ENCODE results near the gene KIF26B.

KIF26B gene

DNA sequence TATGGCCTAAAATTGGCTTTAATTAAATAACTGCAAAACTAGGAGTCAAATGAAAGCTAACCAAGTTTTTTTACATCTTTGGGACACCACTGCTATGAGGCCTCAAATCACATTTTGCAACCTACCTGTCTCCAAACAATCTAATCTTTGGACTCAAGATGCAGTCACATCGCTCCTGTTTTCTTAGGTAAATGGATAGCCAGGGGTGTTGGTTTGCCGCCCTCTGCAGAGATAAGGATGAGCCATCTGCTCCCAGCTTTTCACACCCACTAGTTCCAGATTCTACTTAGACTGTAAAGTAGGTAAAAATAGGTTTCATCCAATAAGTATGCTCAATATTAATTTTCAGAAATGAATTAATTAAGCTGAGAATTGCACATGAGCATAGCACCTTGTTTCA is 456.5 kb downstream of the KIF26B start:
- Histone ChIP-seq H3K4me1 (ENCODE audit: control extremely low read depth in 1 of 4, control insufficient read depth in 4 of 4, insufficient read depth in 4 of 4, low read length in 3 of 4) (peaks cover 0 to 23% (median 16%) of the 10 kb centered on the region in 4 experiments), H3K36me3 (ENCODE audit: control insufficient read depth in 4 of 4, insufficient read depth in 4 of 4, low read length in 3 of 4) (no peaks in the 10 kb centered on the region), H3K9me3 (ENCODE audit: control extremely low read depth in 1 of 5, control insufficient read depth in 4 of 5, insufficient read depth in 2 of 5, low read depth in 1 of 5, low read length in 4 of 5) (no peaks in the 10 kb centered on the region), H3K27me3 (replicated peaks in 2 of 5; ENCODE audit: control insufficient read depth in 4 of 5, insufficient read depth in 5 of 5, low read length in 4 of 5) (no peaks in the 10 kb centered on the region), H3K4me3 (ENCODE audit: control insufficient read depth in 1 of 7, extremely low read depth in 1 of 7, insufficient read depth in 4 of 7, low read depth in 2 of 7, low read length in 6 of 7) (no peak overlapping the region), H3K27ac (ENCODE audit: insufficient read depth in 1 of 2, low read depth in 1 of 2, low read length in 2 of 2, poor library complexity in 1 of 2, severe bottlenecking in 2 of 2) (no peak overlapping the region)
- no peak for DNase-seq
- ChIA-PET POLR2A (no interaction called here), CTCF (no interaction called here)
- WGBS (ENCODE audit: insufficient coverage): 100% methylated on average over 1 of the region's 2 CpGs

DNA sequence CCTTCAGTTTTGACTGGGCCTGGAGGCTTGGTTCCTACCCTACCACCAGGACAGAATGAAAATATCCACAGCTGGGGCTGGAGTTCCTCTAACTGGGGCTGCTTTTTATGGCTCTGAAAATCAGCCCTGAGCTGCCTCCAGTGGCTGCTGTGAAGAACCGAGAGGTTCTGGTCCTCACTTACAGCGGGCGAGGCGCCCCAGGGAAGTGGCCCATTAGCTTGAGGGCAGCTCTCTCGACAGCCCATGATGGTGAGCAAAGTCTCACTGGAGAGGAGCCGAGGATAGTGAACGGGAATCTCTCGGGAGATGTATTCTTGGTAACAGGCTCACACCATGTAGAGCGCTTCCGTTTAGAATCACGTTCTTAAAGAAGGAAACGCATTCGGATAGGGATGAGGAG is 459.7 kb downstream of the KIF26B start:
- 98% methylated on average over 13 of the region's 13 CpGs for WGBS (ENCODE audit: insufficient coverage)
- no peaks in the 10 kb centered on the region for H3K9me3 ChIP-seq (ENCODE audit: control extremely low read depth in 1 of 5, control insufficient read depth in 4 of 5, insufficient read depth in 2 of 5, low read depth in 1 of 5, low read length in 4 of 5)
- ChIA-PET CTCF (interaction anchor here (0.6 kb wide), 1 partner anchor 233 kb away, joined by 3 read pairs; no protein-coding TSS in a partner anchor), POLR2A (no interaction called here)
- no peak overlapping the region for H3K27ac ChIP-seq (ENCODE audit: insufficient read depth in 1 of 2, low read depth in 1 of 2, low read length in 2 of 2, poor library complexity in 1 of 2, severe bottlenecking in 2 of 2)
- H3K36me3 ChIP-seq (ENCODE audit: control insufficient read depth in 4 of 4, insufficient read depth in 4 of 4, low read length in 3 of 4): no peaks in the 10 kb centered on the region
- H3K27me3 ChIP-seq (replicated peaks in 2 of 5; ENCODE audit: control insufficient read depth in 4 of 5, insufficient read depth in 5 of 5, low read length in 4 of 5): no peaks in the 10 kb centered on the region
- H3K4me1 ChIP-seq (ENCODE audit: control extremely low read depth in 1 of 4, control insufficient read depth in 4 of 4, insufficient read depth in 4 of 4, low read length in 3 of 4): peaks cover 0 to 4% (median 0%) of the 10 kb centered on the region in 4 experiments
- no peak for DNase-seq
- H3K4me3 ChIP-seq (ENCODE audit: control insufficient read depth in 1 of 7, extremely low read depth in 1 of 7, insufficient read depth in 4 of 7, low read depth in 2 of 7, low read length in 6 of 7): no peak overlapping the region

DNA sequence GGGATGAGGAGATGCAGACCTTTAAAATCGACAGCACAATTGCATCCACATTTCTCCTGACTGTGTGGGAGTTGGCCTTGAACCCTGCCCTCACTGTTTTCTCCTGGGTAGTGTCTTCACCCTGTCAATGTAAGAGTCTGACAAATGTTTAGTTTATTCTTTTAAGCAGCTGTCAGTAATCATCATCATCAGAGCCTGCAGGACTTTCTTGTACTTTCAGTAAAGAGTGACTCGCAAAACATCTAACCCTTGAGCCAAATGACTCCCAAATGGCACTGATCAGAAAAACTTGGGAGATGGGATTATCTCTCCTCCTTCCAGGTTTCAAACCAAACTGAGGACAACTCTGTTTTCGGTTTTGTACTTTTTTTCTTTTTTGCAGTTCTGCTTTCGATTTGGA is 460.2 kb downstream of the KIF26B start:
- Histone ChIP-seq H3K36me3 (ENCODE audit: control insufficient read depth in 4 of 4, insufficient read depth in 4 of 4, low read length in 3 of 4) (no peaks in the 10 kb centered on the region), H3K4me3 (ENCODE audit: control insufficient read depth in 1 of 7, extremely low read depth in 1 of 7, insufficient read depth in 4 of 7, low read depth in 2 of 7, low read length in 6 of 7) (peak overlapping the region in 1 of 7 experiments; percentile 11), H3K9me3 (ENCODE audit: control extremely low read depth in 1 of 5, control insufficient read depth in 4 of 5, insufficient read depth in 2 of 5, low read depth in 1 of 5, low read length in 4 of 5) (no peaks in the 10 kb centered on the region), H3K27ac (ENCODE audit: insufficient read depth in 1 of 2, low read depth in 1 of 2, low read length in 2 of 2, poor library complexity in 1 of 2, severe bottlenecking in 2 of 2) (no peak overlapping the region), H3K27me3 (replicated peaks in 2 of 5; ENCODE audit: control insufficient read depth in 4 of 5, insufficient read depth in 5 of 5, low read length in 4 of 5) (no peaks in the 10 kb centered on the region), H3K4me1 (ENCODE audit: control extremely low read depth in 1 of 4, control insufficient read depth in 4 of 4, insufficient read depth in 4 of 4, low read length in 3 of 4) (peaks cover 0 to 4% (median 0%) of the 10 kb centered on the region in 4 experiments)
- ChIA-PET POLR2A (no interaction called here), CTCF (no interaction called here)
- WGBS (ENCODE audit: insufficient coverage): 100% methylated on average over 1 of the region's 4 CpGs
- DNase-seq: no peak

DNA sequence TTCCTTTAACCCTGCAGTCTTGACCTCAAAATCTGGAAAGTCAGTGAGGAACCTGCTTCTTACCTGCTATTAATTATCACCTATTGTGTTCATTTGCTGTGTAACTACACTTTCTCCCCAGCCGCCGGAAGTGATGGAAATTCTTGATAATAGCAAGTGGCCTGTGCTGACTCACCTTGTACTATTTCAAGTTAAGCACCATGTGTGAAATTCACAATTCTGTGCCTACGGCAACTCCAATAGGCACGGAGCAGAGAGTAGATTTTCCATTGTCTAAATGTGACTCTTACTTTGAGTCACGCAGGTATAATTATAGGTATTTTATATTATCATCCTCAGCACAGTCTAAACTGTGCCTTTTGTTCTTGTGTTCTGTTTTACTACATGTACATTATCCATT is 466.8 kb downstream of the KIF26B start:
- H3K4me1 ChIP-seq (ENCODE audit: control extremely low read depth in 1 of 4, control insufficient read depth in 4 of 4, insufficient read depth in 4 of 4, low read length in 3 of 4): peaks cover 0 to 18% (median 7%) of the 10 kb centered on the region in 4 experiments
- ChIA-PET POLR2A (no interaction called here), CTCF (no interaction called here)
- 0% methylated on average over 2 of the region's 5 CpGs for WGBS (ENCODE audit: insufficient coverage)
- no peaks in the 10 kb centered on the region for H3K9me3 ChIP-seq (ENCODE audit: control extremely low read depth in 1 of 5, control insufficient read depth in 4 of 5, insufficient read depth in 2 of 5, low read depth in 1 of 5, low read length in 4 of 5)
- H3K27ac ChIP-seq (ENCODE audit: insufficient read depth in 1 of 2, low read depth in 1 of 2, low read length in 2 of 2, poor library complexity in 1 of 2, severe bottlenecking in 2 of 2): no peak overlapping the region
- DNase-seq: peak; percentile 50 to 89 (median 73)
- H3K4me3 ChIP-seq (ENCODE audit: control insufficient read depth in 1 of 7, extremely low read depth in 1 of 7, insufficient read depth in 4 of 7, low read depth in 2 of 7, low read length in 6 of 7): no peak overlapping the region
- no peaks in the 10 kb centered on the region for H3K27me3 ChIP-seq (replicated peaks in 2 of 5; ENCODE audit: control insufficient read depth in 4 of 5, insufficient read depth in 5 of 5, low read length in 4 of 5)
- H3K36me3 ChIP-seq (ENCODE audit: control insufficient read depth in 4 of 4, insufficient read depth in 4 of 4, low read length in 3 of 4): no peaks in the 10 kb centered on the region

DNA sequence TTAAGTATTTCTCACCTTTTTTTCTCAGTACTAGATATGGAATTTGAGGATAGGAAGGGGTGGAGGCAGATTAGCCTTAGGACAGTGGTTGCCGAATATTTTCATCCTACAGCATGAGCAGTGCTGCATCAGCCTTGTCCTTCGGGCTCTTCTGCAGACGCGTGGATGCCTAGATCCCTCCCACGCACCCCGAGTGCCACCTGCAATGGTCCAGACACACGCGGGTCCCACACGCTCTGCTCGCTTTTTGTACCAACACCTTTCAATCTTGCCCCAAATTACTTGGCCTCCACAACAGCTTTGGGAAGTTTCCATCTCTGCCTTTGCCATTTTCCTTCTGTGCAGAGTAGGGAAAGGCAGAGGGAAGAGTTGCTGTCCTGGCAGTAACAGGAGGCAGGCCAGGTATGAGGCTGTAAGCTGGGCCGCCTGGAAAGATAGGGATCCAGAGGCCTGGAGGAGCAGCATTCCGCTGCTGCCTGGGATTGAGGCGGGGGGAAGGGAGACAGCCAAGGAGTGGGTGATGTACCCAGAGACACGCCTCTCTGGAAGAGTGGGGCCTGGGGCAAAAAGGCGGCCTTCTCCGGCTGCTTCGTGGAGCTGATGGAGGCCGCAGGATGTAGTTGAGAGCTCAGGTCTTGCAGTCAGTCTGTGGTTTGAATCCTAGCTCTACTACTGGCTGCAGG is 467.7 kb downstream of the KIF26B start:
- Histone ChIP-seq H3K27ac (ENCODE audit: insufficient read depth in 1 of 2, low read depth in 1 of 2, low read length in 2 of 2, poor library complexity in 1 of 2, severe bottlenecking in 2 of 2) (no peak overlapping the region), H3K4me3 (ENCODE audit: control insufficient read depth in 1 of 7, extremely low read depth in 1 of 7, insufficient read depth in 4 of 7, low read depth in 2 of 7, low read length in 6 of 7) (no peak overlapping the region), H3K27me3 (replicated peaks in 2 of 5; ENCODE audit: control insufficient read depth in 4 of 5, insufficient read depth in 5 of 5, low read length in 4 of 5) (no peaks in the 10 kb centered on the region), H3K9me3 (ENCODE audit: control extremely low read depth in 1 of 5, control insufficient read depth in 4 of 5, insufficient read depth in 2 of 5, low read depth in 1 of 5, low read length in 4 of 5) (no peaks in the 10 kb centered on the region), H3K4me1 (ENCODE audit: control extremely low read depth in 1 of 4, control insufficient read depth in 4 of 4, insufficient read depth in 4 of 4, low read length in 3 of 4) (peaks cover 0 to 18% (median 7%) of the 10 kb centered on the region in 4 experiments), H3K36me3 (ENCODE audit: control insufficient read depth in 4 of 4, insufficient read depth in 4 of 4, low read length in 3 of 4) (no peaks in the 10 kb centered on the region)
- CTCF ChIA-PET: no interaction called here
- DNase-seq: no peak
- 95% methylated on average over 18 of the region's 18 CpGs for WGBS (ENCODE audit: insufficient coverage)
- POLR2A ChIA-PET: no interaction called here

DNA sequence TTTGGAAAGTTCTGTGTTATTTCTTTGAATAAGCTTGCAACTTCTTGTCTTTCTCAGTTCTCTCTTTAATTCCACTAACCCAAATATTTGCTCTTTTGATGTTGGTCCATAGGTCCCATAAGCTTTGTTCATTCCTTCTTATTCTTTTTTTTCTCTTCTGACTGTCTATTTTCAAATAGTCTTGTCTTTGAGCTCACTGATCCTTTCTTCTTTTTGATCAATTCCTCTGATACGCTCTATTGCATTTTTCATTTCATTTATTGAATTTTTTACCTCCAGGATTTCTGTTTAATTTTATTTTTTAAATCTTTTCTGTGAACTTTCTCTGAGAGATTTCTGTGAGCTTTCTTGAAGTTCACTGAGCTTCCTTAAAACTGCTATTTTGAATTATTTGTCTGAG is 486.6 kb downstream of the KIF26B start:
- ChIA-PET CTCF (no interaction called here), POLR2A (no interaction called here)
- peak in 1 of 3 donors; percentile 6 for DNase-seq
- no CpG with 5 or more reads among the region's 1 CpG for WGBS (ENCODE audit: insufficient coverage)
- Histone ChIP-seq H3K27me3 (replicated peaks in 2 of 5; ENCODE audit: control insufficient read depth in 4 of 5, insufficient read depth in 5 of 5, low read length in 4 of 5) (no peaks in the 10 kb centered on the region), H3K4me3 (ENCODE audit: control insufficient read depth in 1 of 7, extremely low read depth in 1 of 7, insufficient read depth in 4 of 7, low read depth in 2 of 7, low read length in 6 of 7) (no peak overlapping the region), H3K9me3 (ENCODE audit: control extremely low read depth in 1 of 5, control insufficient read depth in 4 of 5, insufficient read depth in 2 of 5, low read depth in 1 of 5, low read length in 4 of 5) (peaks cover 0 to 24% (median 11%) of the 10 kb centered on the region in 5 experiments), H3K36me3 (ENCODE audit: control insufficient read depth in 4 of 4, insufficient read depth in 4 of 4, low read length in 3 of 4) (no peaks in the 10 kb centered on the region), H3K4me1 (ENCODE audit: control extremely low read depth in 1 of 4, control insufficient read depth in 4 of 4, insufficient read depth in 4 of 4, low read length in 3 of 4) (no peaks in the 10 kb centered on the region), H3K27ac (ENCODE audit: insufficient read depth in 1 of 2, low read depth in 1 of 2, low read length in 2 of 2, poor library complexity in 1 of 2, severe bottlenecking in 2 of 2) (no peak overlapping the region)

DNA sequence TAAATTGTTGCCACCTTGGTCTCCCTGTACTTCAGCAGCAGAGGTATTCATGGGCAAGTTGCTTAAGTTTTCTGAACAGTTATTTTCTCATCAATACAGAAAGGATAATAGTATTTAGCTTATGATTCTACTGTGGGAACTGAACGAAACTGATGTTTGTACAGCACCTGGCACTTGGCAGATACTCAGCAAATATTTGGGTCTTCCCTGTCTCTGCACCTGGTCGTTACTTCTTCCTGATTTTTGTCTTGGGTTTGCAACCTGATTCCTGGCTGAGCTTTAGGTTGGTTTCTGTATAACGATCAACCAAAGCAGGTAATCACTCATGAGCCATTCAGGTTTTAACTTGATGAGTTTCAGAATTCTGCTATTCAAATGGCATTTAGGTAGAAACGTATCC is 490.6 kb downstream of the KIF26B start:
- no peak for DNase-seq
- Histone ChIP-seq H3K36me3 (ENCODE audit: control insufficient read depth in 4 of 4, insufficient read depth in 4 of 4, low read length in 3 of 4) (no peaks in the 10 kb centered on the region), H3K4me3 (ENCODE audit: control insufficient read depth in 1 of 7, extremely low read depth in 1 of 7, insufficient read depth in 4 of 7, low read depth in 2 of 7, low read length in 6 of 7) (no peak overlapping the region), H3K27ac (ENCODE audit: insufficient read depth in 1 of 2, low read depth in 1 of 2, low read length in 2 of 2, poor library complexity in 1 of 2, severe bottlenecking in 2 of 2) (no peak overlapping the region), H3K4me1 (ENCODE audit: control extremely low read depth in 1 of 4, control insufficient read depth in 4 of 4, insufficient read depth in 4 of 4, low read length in 3 of 4) (peaks cover 0 to 2% (median 0%) of the 10 kb centered on the region in 4 experiments), H3K9me3 (ENCODE audit: control extremely low read depth in 1 of 5, control insufficient read depth in 4 of 5, insufficient read depth in 2 of 5, low read depth in 1 of 5, low read length in 4 of 5) (peaks cover 0 to 16% (median 11%) of the 10 kb centered on the region in 5 experiments), H3K27me3 (replicated peaks in 2 of 5; ENCODE audit: control insufficient read depth in 4 of 5, insufficient read depth in 5 of 5, low read length in 4 of 5) (peaks cover 0 to 2% (median 0%) of the 10 kb centered on the region in 5 experiments)
- ChIA-PET POLR2A (no interaction called here), CTCF (no interaction called here)
- 100% methylated on average over 3 of the region's 4 CpGs for WGBS (ENCODE audit: insufficient coverage)

Data from common myeloid progenitor, CD34-positive (primary cell).